ENCODE results near the gene TTC4. TPM values are rescaled to one million over a fixed set of nuclear protein-coding genes. Genes with fewer than 3 reads are reported as not detected.

TTC4 gene
- total RNA-seq, 4 donors from 2014 or later: 16.7 to 59.9 (median 18.2) TPM

DNA sequence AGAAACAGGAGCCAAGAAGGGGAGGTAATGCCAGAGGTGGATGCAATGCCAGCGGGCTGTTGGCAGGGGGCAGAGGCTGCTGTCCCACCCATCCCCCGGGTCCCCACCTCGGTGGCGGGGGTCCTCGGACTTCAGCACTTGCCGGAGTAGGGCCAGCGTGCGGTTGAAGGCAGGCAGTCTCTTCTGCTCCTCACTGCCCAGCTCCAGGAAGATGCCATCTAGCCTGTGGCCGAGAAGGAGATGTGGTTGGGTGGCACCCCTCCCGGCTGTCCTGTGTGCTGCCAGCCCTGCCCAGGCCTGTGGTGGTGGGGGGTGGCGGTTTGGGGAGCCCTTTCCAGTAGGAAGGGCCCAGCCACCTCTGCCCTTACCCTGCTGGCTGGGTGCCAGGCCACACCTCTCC is 71.9 kb downstream of the TTC4 start:
- no peak overlapping the region for H3K27ac ChIP-seq
- TF ChIP-seq POLR2AphosphoS5 (IDR thresholded peaks at IDR 0.05) (no peak), EP300 (IDR thresholded peaks at IDR 0.05) (no peak), POLR2A (IDR thresholded peaks at IDR 0.05) (no peak)
- TF ChIP-seq, protein P1, sequence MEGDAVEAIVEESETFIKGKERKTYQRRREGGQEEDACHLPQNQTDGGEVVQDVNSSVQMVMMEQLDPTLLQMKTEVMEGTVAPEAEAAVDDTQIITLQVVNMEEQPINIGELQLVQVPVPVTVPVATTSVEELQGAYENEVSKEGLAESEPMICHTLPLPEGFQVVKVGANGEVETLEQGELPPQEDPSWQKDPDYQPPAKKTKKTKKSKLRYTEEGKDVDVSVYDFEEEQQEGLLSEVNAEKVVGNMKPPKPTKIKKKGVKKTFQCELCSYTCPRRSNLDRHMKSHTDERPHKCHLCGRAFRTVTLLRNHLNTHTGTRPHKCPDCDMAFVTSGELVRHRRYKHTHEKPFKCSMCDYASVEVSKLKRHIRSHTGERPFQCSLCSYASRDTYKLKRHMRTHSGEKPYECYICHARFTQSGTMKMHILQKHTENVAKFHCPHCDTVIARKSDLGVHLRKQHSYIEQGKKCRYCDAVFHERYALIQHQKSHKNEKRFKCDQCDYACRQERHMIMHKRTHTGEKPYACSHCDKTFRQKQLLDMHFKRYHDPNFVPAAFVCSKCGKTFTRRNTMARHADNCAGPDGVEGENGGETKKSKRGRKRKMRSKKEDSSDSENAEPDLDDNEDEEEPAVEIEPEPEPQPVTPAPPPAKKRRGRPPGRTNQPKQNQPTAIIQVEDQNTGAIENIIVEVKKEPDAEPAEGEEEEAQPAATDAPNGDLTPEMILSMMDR (IDR thresholded peaks at IDR 0.05): no peak
- DNase-seq (ENCODE audit: low spot score in 2 of 2): no peak
- no peaks in the 10 kb centered on the region for H3K36me3 ChIP-seq
- no peaks in the 10 kb centered on the region for H3K9me3 ChIP-seq
- no peaks in the 10 kb centered on the region for H3K4me1 ChIP-seq
- no peaks in the 10 kb centered on the region for H3K27me3 ChIP-seq
- WGBS: 85% methylated on average over 9 of the region's 11 CpGs
- H3K4me3 ChIP-seq: no peak overlapping the region

- no peaks in the 10 kb centered on the region for H3K4me1 ChIP-seq
- no peak for DNase-seq (ENCODE audit: low spot score in 2 of 2)
- no peak overlapping the region for H3K27ac ChIP-seq
- TF ChIP-seq POLR2A (IDR thresholded peaks at IDR 0.05) (no peak), POLR2AphosphoS5 (IDR thresholded peaks at IDR 0.05) (no peak), EP300 (IDR thresholded peaks at IDR 0.05) (no peak)
- TF ChIP-seq, protein P1 (IDR thresholded peaks at IDR 0.05): no peak
- WGBS: 48% methylated on average over 5 of the region's 5 CpGs
- no peak overlapping the region for H3K4me3 ChIP-seq
- H3K36me3 ChIP-seq: no peaks in the 10 kb centered on the region
- H3K27me3 ChIP-seq: no peaks in the 10 kb centered on the region
- H3K9me3 ChIP-seq: no peaks in the 10 kb centered on the region
Measured at GRCh38 chr1:54788459-54788858, 72.8 kb downstream of the TTC4 start.

DNA sequence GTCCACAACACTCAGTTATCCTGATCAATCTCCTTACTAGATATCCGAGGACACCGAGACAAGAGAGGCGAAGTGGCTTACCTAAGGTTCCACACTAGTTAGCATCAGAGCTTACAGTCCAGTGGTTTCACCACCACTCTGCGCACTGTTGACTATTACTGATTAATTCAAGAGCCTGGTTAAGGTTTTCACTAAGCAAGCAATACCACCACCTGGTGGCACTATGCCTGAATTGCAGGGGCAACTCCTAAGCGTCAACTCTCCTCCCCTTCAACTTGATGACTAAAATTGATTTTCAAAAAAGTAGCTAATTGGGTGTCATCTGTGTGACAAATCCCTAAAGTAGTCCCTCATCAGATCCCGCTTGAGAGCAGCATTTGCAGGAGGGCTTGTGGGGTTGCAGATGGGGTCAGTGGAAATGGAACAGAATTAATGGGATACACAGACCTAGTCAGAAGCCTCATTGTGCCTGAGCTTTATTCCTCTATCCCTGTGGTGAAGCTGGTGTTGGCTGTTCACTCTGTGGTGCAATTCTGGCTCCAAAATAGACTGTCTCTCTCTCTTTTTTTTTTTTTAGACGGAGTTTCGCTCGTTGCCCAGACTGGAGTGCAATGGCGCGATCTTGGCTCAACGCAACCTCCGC is 76.3 kb downstream of the TTC4 start:
- peaks cover 30% of the 10 kb centered on the region for H3K4me1 ChIP-seq
- no peak overlapping the region for H3K27ac ChIP-seq
- DNase-seq (ENCODE audit: low spot score in 2 of 2): no peak
- no peaks in the 10 kb centered on the region for H3K9me3 ChIP-seq
- WGBS: 90% methylated on average over 13 of the region's 13 CpGs
- TF ChIP-seq POLR2AphosphoS5 (IDR thresholded peaks at IDR 0.05): no peak
- TF ChIP-seq, protein P1 (IDR thresholded peaks at IDR 0.05): peak in 1 of 2 donors; percentile 30
- H3K36me3 ChIP-seq: no peaks in the 10 kb centered on the region
- no peak overlapping the region for H3K4me3 ChIP-seq
- H3K27me3 ChIP-seq: no peaks in the 10 kb centered on the region

Other genes starting within 250 kb of the TTC4 start
- gene ACOT11, start 167.6 kb upstream of the TTC4 start, total RNA-seq: 1 to 10 TPM; 4.7 to 8.5 (median 6.9) TPM
- under 1 TPM in 1 of 4 donors, not detected in 3; 0.47 TPM for gene FAM151A, start 92.3 kb upstream of the TTC4 start, total RNA-seq
- gene MROH7, start 74.1 kb upstream of the TTC4 start, total RNA-seq: 1 to 10 TPM; 2.0 to 5.7 (median 3.8) TPM
- gene PARS2, start 48.7 kb downstream of the TTC4 start, total RNA-seq: 1 to 10 TPM; 3.2 to 8.7 (median 5.8) TPM
- 10 to 100 TPM; 37.4 to 64.0 (median 58.0) TPM for gene TTC22, start 85.5 kb downstream of the TTC4 start, total RNA-seq
- gene DHCR24, start 171.3 kb downstream of the TTC4 start, total RNA-seq: 100 to 1,000 TPM; 167 to 525 (median 389) TPM

Measured in suprapubic skin (tissue), 4 donors.